ENCODE measurements around the gene TFCP2L1.

Gene TFCP2L1

DNA sequence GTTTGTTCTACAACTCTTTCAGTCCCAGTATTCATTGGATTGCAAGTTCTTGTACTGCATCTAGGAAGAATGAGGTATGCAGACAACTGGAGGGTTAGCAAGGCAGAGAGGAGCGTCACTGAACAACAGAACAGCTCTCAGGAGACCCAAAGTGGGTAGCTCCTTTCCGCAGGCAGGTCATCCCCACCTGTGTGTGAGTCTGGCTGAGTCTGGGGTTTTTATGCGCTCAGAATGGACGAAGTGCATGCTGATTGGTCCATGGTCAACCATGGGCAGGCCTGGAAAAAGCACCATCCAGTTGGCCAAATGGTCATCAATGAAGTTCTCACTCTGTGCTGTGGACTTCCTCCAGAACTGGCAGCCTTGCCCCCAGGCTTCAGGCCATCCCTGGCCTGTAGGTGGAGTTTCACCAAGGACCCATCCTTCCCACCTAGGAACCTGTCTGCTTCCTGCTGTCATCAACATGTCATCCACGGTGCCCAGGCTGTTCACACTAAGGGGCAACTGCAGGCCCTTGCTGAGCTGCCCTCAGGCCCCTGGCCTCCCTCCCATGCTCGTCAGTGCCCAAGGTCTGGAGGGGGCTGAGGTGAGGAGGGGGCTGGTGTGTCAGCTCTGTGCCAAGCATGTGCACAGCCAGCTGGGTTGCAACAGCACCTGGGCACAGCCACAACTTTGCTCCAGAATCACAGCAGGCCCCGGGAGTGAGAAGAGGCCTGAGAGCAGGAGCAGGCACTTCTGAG, 11.1 kb upstream of the TFCP2L1 start (continued):
- TF ChIP-seq, protein P1, sequence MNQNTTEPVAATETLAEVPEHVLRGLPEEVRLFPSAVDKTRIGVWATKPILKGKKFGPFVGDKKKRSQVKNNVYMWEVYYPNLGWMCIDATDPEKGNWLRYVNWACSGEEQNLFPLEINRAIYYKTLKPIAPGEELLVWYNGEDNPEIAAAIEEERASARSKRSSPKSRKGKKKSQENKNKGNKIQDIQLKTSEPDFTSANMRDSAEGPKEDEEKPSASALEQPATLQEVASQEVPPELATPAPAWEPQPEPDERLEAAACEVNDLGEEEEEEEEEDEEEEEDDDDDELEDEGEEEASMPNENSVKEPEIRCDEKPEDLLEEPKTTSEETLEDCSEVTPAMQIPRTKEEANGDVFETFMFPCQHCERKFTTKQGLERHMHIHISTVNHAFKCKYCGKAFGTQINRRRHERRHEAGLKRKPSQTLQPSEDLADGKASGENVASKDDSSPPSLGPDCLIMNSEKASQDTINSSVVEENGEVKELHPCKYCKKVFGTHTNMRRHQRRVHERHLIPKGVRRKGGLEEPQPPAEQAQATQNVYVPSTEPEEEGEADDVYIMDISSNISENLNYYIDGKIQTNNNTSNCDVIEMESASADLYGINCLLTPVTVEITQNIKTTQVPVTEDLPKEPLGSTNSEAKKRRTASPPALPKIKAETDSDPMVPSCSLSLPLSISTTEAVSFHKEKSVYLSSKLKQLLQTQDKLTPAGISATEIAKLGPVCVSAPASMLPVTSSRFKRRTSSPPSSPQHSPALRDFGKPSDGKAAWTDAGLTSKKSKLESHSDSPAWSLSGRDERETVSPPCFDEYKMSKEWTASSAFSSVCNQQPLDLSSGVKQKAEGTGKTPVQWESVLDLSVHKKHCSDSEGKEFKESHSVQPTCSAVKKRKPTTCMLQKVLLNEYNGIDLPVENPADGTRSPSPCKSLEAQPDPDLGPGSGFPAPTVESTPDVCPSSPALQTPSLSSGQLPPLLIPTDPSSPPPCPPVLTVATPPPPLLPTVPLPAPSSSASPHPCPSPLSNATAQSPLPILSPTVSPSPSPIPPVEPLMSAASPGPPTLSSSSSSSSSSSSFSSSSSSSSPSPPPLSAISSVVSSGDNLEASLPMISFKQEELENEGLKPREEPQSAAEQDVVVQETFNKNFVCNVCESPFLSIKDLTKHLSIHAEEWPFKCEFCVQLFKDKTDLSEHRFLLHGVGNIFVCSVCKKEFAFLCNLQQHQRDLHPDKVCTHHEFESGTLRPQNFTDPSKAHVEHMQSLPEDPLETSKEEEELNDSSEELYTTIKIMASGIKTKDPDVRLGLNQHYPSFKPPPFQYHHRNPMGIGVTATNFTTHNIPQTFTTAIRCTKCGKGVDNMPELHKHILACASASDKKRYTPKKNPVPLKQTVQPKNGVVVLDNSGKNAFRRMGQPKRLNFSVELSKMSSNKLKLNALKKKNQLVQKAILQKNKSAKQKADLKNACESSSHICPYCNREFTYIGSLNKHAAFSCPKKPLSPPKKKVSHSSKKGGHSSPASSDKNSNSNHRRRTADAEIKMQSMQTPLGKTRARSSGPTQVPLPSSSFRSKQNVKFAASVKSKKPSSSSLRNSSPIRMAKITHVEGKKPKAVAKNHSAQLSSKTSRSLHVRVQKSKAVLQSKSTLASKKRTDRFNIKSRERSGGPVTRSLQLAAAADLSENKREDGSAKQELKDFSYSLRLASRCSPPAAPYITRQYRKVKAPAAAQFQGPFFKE (tag by site-specific recombination; IDR thresholded peaks at IDR 0.05; ENCODE audit: borderline replicate concordance): no peak
- TF ChIP-seq, protein P2, sequence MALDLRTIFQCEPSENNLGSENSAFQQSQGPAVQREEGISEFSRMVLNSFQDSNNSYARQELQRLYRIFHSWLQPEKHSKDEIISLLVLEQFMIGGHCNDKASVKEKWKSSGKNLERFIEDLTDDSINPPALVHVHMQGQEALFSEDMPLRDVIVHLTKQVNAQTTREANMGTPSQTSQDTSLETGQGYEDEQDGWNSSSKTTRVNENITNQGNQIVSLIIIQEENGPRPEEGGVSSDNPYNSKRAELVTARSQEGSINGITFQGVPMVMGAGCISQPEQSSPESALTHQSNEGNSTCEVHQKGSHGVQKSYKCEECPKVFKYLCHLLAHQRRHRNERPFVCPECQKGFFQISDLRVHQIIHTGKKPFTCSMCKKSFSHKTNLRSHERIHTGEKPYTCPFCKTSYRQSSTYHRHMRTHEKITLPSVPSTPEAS (tag by site-specific recombination; IDR thresholded peaks at IDR 0.05): no peak
- TF ChIP-seq ZNF843 (tag by site-specific recombination; IDR thresholded peaks at IDR 0.05) (no peak), ZNF776 (tag by site-specific recombination; IDR thresholded peaks at IDR 0.05; ENCODE audit: borderline replicate concordance) (no peak), ZSCAN16 (tag by site-specific recombination; IDR thresholded peaks at IDR 0.05) (no peak), KLF8 (tag by site-specific recombination; IDR thresholded peaks at IDR 0.05) (no peak), YY1 (tag by site-specific recombination; IDR thresholded peaks at IDR 0.05) (no peak), PRDM1 (tag by site-specific recombination; IDR thresholded peaks at IDR 0.05) (no peak), ZNF623 (tag by site-specific recombination; IDR thresholded peaks at IDR 0.05) (no peak), ZFP3 (tag by site-specific recombination; IDR thresholded peaks at IDR 0.05; ENCODE audit: low read depth) (no peak), ZNF121 (tag by site-specific recombination; IDR thresholded peaks at IDR 0.05) (no peak)
- TF ChIP-seq, protein P3, sequence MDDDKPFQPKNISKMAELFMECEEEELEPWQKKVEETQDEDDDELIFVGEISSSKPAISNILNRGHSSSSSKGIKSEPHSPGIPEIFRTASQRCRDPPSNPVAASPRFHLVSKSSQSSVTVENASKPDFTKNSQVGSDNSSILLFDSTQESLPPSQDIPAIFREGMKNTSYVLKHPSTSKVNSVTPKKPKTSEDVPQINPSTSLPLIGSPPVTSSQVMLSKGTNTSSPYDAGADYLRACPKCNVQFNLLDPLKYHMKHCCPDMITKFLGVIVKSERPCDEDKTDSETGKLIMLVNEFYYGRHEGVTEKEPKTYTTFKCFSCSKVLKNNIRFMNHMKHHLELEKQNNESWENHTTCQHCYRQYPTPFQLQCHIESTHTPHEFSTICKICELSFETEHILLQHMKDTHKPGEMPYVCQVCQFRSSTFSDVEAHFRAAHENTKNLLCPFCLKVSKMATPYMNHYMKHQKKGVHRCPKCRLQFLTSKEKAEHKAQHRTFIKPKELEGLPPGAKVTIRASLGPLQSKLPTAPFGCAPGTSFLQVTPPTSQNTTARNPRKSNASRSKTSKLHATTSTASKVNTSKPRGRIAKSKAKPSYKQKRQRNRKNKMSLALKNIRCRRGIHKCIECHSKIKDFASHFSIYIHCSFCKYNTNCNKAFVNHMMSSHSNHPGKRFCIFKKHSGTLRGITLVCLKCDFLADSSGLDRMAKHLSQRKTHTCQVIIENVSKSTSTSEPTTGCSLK (tag by site-specific recombination; IDR thresholded peaks at IDR 0.05): no peak
- TF ChIP-seq, protein P4, sequence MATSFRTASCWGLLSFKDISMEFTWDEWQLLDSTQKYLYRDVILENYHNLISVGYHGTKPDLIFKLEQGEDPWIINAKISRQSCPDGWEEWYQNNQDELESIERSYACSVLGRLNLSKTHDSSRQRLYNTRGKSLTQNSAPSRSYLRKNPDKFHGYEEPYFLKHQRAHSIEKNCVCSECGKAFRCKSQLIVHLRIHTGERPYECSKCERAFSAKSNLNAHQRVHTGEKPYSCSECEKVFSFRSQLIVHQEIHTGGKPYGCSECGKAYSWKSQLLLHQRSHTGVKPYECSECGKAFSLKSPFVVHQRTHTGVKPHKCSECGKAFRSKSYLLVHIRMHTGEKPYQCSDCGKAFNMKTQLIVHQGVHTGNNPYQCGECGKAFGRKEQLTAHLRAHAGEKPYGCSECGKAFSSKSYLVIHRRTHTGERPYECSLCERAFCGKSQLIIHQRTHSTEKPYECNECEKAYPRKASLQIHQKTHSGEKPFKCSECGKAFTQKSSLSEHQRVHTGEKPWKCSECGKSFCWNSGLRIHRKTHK (tag by site-specific recombination; IDR thresholded peaks at IDR 0.05): no peak
- TF ChIP-seq, protein P5, sequence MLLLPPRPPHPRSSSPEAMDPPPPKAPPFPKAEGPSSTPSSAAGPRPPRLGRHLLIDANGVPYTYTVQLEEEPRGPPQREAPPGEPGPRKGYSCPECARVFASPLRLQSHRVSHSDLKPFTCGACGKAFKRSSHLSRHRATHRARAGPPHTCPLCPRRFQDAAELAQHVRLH (tag by site-specific recombination; IDR thresholded peaks at IDR 0.05): no peak
